Stomach (tissue), 4 donors: Measurements from ENCODE around the gene INTS7.

Source experiments
- CTCF ChIP-seq, 7 experiments: fragments of 450-650 bp in 4 of 7; fragments of 200-600 bp in 3 of 7; sonication (generic) in 3 of 7; IDR thresholded peaks; one replicate each; pipeline ENCODE4 v1.5.1; 2016 to 2019; ENCODE audit warnings: antibody characterized with exemption in 7 of 7, control low read depth in 2 of 7, mild to moderate bottlenecking in 1 of 7
- POLR2A ChIP-seq, 4 donors: fragments of 450-650 bp; IDR thresholded peaks; one replicate each; pipeline ENCODE4 v1.6.1; 2016; ENCODE audit warnings: antibody characterized with exemption in 4 of 4, control low read depth in 2 of 4, mild to moderate bottlenecking in 1 of 4, moderate library complexity in 1 of 4

- TF ChIP-seq CTCF (IDR thresholded peaks at IDR 0.05) (no peak), POLR2A (IDR thresholded peaks at IDR 0.05) (no peak)
Measured at GRCh38 chr1:211939876-211940468, 95.4 kb downstream of the INTS7 start.
